T-helper 17 cell (primary cell): ENCODE results near the gene SASS6. TPM values are rescaled to one million over a fixed set of nuclear protein-coding genes. Genes with fewer than 3 reads are reported as not detected.
A peak's percentile ranks its signal among the peaks of the same experiment; 100 is the strongest.

ENCODE experiments used
- ATAC-seq: fragments of 150-1000 bp; cut with Tn5 transposase; 2 replicates; pipeline ENCODE4 v1.10.0; 2021; ENCODE audit warnings: mild to moderate bottlenecking, moderate library complexity
- DNase-seq, 3 donors: peaks; one replicate each; pipeline versions ENCODE4 v3.0.0 to v3.0.0-alpha.2; 2020 to 2021
- H3K9me3 ChIP-seq: one replicate; pipeline ENCODE4 v1.7.0; 2013; ENCODE audit warnings: low read length, mild to moderate bottlenecking; ENCODE audit not compliant: control insufficient read depth, poor library complexity, severe bottlenecking
- H3K27ac Mint-ChIP-seq: one replicate; pipeline ENCODE4 v1.8.0; 2022; ENCODE audit warnings: mild to moderate bottlenecking, moderate library complexity, mixed read lengths
- H3K27me3 Mint-ChIP-seq: one replicate; pipeline ENCODE4 v1.8.0; 2022; ENCODE audit warnings: mixed read lengths
- H3K36me3 Mint-ChIP-seq: one replicate; pipeline ENCODE4 v1.8.0; 2022; ENCODE audit warnings: low read depth, mixed read lengths
- H3K4me1 Mint-ChIP-seq: one replicate; pipeline ENCODE4 v1.8.0; 2022; ENCODE audit warnings: mild to moderate bottlenecking, mixed read lengths
- H3K4me3 Mint-ChIP-seq: one replicate; pipeline ENCODE4 v1.8.0; 2022; ENCODE audit warnings: mild to moderate bottlenecking, moderate library complexity, mixed read lengths
- total RNA-seq, 4 donors: library from RNA in 2 of 4; stranded (reverse) in 2 of 4; gene quantifications; one replicate each; pipeline ENCODE4 v1.2.3 and lab custom pipeline; 2022 to 2026

The SASS6 gene
- total RNA-seq, 2 donors from 2014 or later = 1.9 to 2.7 TPM

GRCh38 chr1:100089082-100089481, 43.6 kb downstream of the SASS6 start:
- no peaks in the 10 kb centered on the region for H3K36me3 Mint-ChIP-seq
- no peak for DNase-seq
- peaks cover 6% of the 10 kb centered on the region for H3K4me1 Mint-ChIP-seq
- peak overlapping the region; percentile 57 for H3K27ac Mint-ChIP-seq
- no peaks in the 10 kb centered on the region for H3K27me3 Mint-ChIP-seq
- no peaks in the 10 kb centered on the region for H3K9me3 ChIP-seq
- ATAC-seq = no peak
- H3K4me3 Mint-ChIP-seq = peak overlapping the region; percentile 39

GRCh38 chr1:100087396-100087795, 45.3 kb downstream of the SASS6 start:
- Mint-ChIP-seq H3K36me3 (no peaks in the 10 kb centered on the region), H3K4me1 (peaks cover 6% of the 10 kb centered on the region), H3K27ac (no peak overlapping the region), H3K4me3 (no peak overlapping the region), H3K27me3 (no peaks in the 10 kb centered on the region)
- no peak for ATAC-seq
- DNase-seq = no peak
- H3K9me3 ChIP-seq = no peaks in the 10 kb centered on the region

DNA sequence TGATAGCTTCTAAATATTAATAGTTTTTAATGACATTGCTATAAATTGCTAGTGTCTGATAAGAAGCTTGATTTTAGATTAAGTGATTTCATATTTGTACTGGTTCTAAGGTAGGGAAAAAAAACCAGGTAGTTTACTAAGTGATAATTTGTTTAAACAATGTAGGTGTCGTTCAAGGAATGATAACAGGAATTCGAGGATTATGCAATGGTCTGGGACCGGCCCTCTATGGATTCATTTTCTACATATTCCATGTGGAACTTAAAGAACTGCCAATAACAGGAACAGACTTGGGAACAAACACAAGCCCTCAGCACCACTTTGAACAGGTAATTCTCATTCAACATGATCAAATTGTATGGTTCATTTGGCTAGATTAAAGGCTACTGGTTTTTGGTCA, 52.4 kb downstream of the SASS6 start:
- Mint-ChIP-seq H3K36me3 (no peaks in the 10 kb centered on the region), H3K27ac (no peak overlapping the region)

GRCh38 chr1:100077531-100077930, 55.2 kb downstream of the SASS6 start:
- peaks cover 9% of the 10 kb centered on the region for H3K36me3 Mint-ChIP-seq
- no peak for ATAC-seq
- peak overlapping the region; percentile 63 for H3K27ac Mint-ChIP-seq

More for the DNA sequence above, 52.4 kb downstream of the SASS6 start:
- Mint-ChIP-seq H3K27me3 (no peaks in the 10 kb centered on the region), H3K4me3 (no peak overlapping the region), H3K4me1 (peaks cover 2% of the 10 kb centered on the region)
- H3K9me3 ChIP-seq = no peaks in the 10 kb centered on the region
- no peak for DNase-seq
- no peak for ATAC-seq

GRCh38 chr1:100076744-100077143, 56.0 kb downstream of the SASS6 start:
- DNase-seq (no peak), ATAC-seq (no peak)
- H3K4me1 Mint-ChIP-seq = peaks cover 8% of the 10 kb centered on the region
- H3K9me3 ChIP-seq = no peaks in the 10 kb centered on the region
- no peaks in the 10 kb centered on the region for H3K27me3 Mint-ChIP-seq
- H3K36me3 Mint-ChIP-seq = peaks cover 11% of the 10 kb centered on the region
- H3K4me3 Mint-ChIP-seq = no peak overlapping the region
- H3K27ac Mint-ChIP-seq = peak overlapping the region; percentile 3

More at GRCh38 chr1:100077531-100077930, 55.2 kb downstream of the SASS6 start:
- no peak for DNase-seq
- Mint-ChIP-seq H3K4me3 (no peak overlapping the region), H3K4me1 (peaks cover 8% of the 10 kb centered on the region), H3K27me3 (no peaks in the 10 kb centered on the region)
- no peaks in the 10 kb centered on the region for H3K9me3 ChIP-seq

DNA sequence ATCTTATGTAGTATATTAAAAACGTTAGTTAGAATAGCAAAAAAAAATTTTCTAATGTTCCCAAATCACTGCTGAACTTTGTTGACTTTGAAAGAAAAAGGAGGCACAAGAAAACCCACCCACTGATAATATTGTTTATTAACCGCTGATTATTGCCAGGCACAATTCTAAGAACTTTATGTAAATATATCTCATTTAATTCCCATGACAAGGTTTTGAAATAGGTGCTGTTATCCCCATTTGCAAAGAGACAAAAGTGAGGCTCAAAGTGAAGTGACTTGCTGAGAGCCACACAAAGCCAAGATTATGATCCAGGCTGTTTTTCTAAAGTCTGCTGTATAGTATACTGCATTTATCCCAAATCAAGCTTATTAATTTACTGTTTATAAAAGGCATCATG, 56.4 kb downstream of the SASS6 start:
- no peaks in the 10 kb centered on the region for H3K27me3 Mint-ChIP-seq
- peak overlapping the region; percentile 3 for H3K27ac Mint-ChIP-seq
- peaks cover 9% of the 10 kb centered on the region for H3K4me1 Mint-ChIP-seq
- DNase-seq (no peak), ATAC-seq (no peak)
- no peaks in the 10 kb centered on the region for H3K9me3 ChIP-seq
- no peak overlapping the region for H3K4me3 Mint-ChIP-seq
- peaks cover 11% of the 10 kb centered on the region for H3K36me3 Mint-ChIP-seq

DNA sequence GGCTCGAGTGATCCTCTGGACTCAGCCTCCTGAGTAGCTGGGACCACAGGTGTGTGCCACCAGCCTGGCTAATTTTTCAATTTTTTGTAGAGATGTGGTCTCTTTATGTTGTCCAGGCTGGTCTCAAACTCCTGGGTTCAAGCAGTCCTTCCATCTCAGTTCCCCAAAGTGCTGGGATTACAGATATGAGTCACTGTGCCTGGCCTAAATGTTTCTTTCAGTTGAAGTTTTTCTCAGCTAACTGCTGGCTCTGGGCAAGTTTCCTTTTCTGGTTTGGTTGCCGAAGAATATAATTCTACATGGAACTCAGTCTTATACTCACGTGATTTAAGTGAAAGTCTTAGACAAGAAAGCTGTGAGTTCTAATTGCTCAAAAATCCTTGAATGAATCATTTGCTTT, 57.0 kb downstream of the SASS6 start:
- Mint-ChIP-seq H3K4me3 (no peak overlapping the region), H3K36me3 (peaks cover 11% of the 10 kb centered on the region), H3K4me1 (peaks cover 11% of the 10 kb centered on the region), H3K27ac (peak overlapping the region; percentile 3), H3K27me3 (no peaks in the 10 kb centered on the region)
- DNase-seq (no peak), ATAC-seq (no peak)
- no peaks in the 10 kb centered on the region for H3K9me3 ChIP-seq

- peaks cover 15% of the 10 kb centered on the region for H3K4me1 Mint-ChIP-seq
- no peaks in the 10 kb centered on the region for H3K27me3 Mint-ChIP-seq
These were observed 57.9 kb downstream of the SASS6 start for GRCh38 chr1:100074604-100075395.

GRCh38 chr1:100073531-100073930, 59.2 kb downstream of the SASS6 start:
- Mint-ChIP-seq H3K4me3 (no peak overlapping the region), H3K27ac (no peak overlapping the region), H3K27me3 (no peaks in the 10 kb centered on the region), H3K36me3 (peaks cover 15% of the 10 kb centered on the region), H3K4me1 (peaks cover 15% of the 10 kb centered on the region)
- no peaks in the 10 kb centered on the region for H3K9me3 ChIP-seq
- DNase-seq (no peak), ATAC-seq (no peak)

More at GRCh38 chr1:100074604-100075395, 57.9 kb downstream of the SASS6 start:
- H3K27ac Mint-ChIP-seq = no peak overlapping the region
- DNase-seq = no peak
- no peak overlapping the region for H3K4me3 Mint-ChIP-seq
- H3K36me3 Mint-ChIP-seq = peaks cover 15% of the 10 kb centered on the region
- no peaks in the 10 kb centered on the region for H3K9me3 ChIP-seq
- no peak for ATAC-seq

GRCh38 chr1:100070201-100070939, 62.4 kb downstream of the SASS6 start:
- Mint-ChIP-seq H3K27ac (no peak overlapping the region), H3K36me3 (peaks cover 15% of the 10 kb centered on the region), H3K4me1 (peaks cover 22% of the 10 kb centered on the region), H3K27me3 (no peaks in the 10 kb centered on the region), H3K4me3 (no peak overlapping the region)
- no peak for DNase-seq
- no peaks in the 10 kb centered on the region for H3K9me3 ChIP-seq
- ATAC-seq = no peak

DNA sequence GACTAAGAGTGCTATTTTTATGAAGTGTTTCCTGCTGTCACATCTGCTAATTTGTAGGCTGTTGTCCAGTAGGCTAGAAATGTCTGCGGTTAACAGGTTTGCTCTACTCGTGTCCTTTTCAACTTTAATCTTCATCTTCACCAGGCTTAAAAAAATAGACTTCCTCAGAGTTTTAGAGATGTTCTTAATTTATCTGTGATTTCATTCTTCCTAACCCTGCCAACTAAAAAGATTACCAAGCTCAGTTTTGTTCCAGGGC, 66.8 kb downstream of the SASS6 start:
- peaks cover 34% of the 10 kb centered on the region for H3K4me1 Mint-ChIP-seq
- H3K9me3 ChIP-seq = no peaks in the 10 kb centered on the region
- DNase-seq (no peak), ATAC-seq (no peak)
- no peaks in the 10 kb centered on the region for H3K27me3 Mint-ChIP-seq
- H3K4me3 Mint-ChIP-seq = peak overlapping the region; percentile 72
- H3K27ac Mint-ChIP-seq = peak overlapping the region; percentile 93
- H3K36me3 Mint-ChIP-seq = peaks cover 7% of the 10 kb centered on the region

- DNase-seq (no peak), ATAC-seq (no peak)
- no peaks in the 10 kb centered on the region for H3K27me3 Mint-ChIP-seq
- H3K9me3 ChIP-seq = no peaks in the 10 kb centered on the region
- H3K36me3 Mint-ChIP-seq = peaks cover 7% of the 10 kb centered on the region
- peaks cover 38% of the 10 kb centered on the region for H3K4me1 Mint-ChIP-seq
- peak overlapping the region; percentile 72 for H3K4me3 Mint-ChIP-seq
- H3K27ac Mint-ChIP-seq = peak overlapping the region; percentile 93
These were observed 67.4 kb downstream of the SASS6 start for GRCh38 chr1:100065183-100065968.

DNA sequence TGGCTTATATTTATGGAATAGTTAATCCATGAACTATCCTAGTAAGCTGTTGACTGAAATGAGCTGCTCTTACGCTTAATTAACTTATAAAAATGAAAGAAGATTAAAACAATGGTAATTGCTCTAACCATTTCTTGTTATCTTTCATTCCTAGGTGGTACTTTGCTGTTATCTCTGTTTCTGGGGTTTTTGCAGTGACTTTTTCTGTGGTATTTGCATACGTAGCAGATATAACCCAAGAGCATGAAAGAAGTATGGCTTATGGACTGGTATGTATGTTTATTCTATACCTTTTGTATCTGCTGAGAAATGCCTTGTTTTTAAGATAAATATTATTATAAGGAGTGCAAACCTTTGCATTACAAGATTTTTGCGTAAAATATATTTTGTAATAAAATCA, 71.0 kb downstream of the SASS6 start:
- no peak for ATAC-seq
- H3K36me3 Mint-ChIP-seq = peaks cover 2% of the 10 kb centered on the region
- H3K27me3 Mint-ChIP-seq = no peaks in the 10 kb centered on the region
- no peak overlapping the region for H3K4me3 Mint-ChIP-seq
- no peaks in the 10 kb centered on the region for H3K9me3 ChIP-seq
- DNase-seq = no peak
- H3K27ac Mint-ChIP-seq = no peak overlapping the region
- H3K4me1 Mint-ChIP-seq = peaks cover 37% of the 10 kb centered on the region
